ENCODE data around the gene KIZ.

Gene KIZ

GRCh38 chr20:21104921-21105320, 21.0 kb upstream of the KIZ start:
- in situ Hi-C loops (cut with HindIII; ENCODE audit: low sequenced_read_pairs) = no loop called here

GRCh38 chr20:21105429-21106170, 20.3 kb upstream of the KIZ start:
- in situ Hi-C loops (cut with HindIII; ENCODE audit: low sequenced_read_pairs) = no loop called here

GRCh38 chr20:21106171-21107017, 19.5 kb upstream of the KIZ start, which contains the start of gene LINC00237:
LINC00237 (minus strand) TSS chr20:21106358.
- in situ Hi-C loops (cut with HindIII; ENCODE audit: low sequenced_read_pairs) = no loop called here

DNA sequence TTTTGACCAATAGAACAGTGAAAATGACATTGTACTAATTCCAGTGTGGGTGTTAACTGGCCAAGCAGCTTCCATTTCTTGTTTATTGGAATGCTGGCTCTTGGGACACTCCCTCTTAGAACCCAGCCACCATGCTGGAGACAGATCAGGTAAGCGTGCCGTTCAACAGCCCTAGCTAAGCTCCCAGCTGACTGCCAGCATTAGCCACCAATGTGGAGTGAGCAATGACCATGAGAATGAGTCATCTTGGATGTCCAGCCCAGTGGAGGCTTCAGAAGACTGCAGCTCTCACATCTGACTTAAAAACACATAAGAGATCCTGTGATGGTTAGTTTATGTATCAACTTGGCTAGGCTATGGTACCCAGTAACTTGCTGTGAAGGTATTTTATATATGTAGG, 16.7 kb upstream of the KIZ start:
- in situ Hi-C loops (cut with HindIII; ENCODE audit: low sequenced_read_pairs) = no loop called here

- in situ Hi-C loops (cut with HindIII; ENCODE audit: low sequenced_read_pairs) = no loop called here
These were observed 15.1 kb upstream of the KIZ start for GRCh38 chr20:21110811-21111210.

- in situ Hi-C loops (cut with HindIII; ENCODE audit: low sequenced_read_pairs) = no loop called here
These were observed 14.5 kb upstream of the KIZ start for GRCh38 chr20:21111416-21111815.

GRCh38 chr20:21113697-21114096, 12.2 kb upstream of the KIZ start:
- in situ Hi-C loops (cut with HindIII; ENCODE audit: low sequenced_read_pairs) = no loop called here

DNA sequence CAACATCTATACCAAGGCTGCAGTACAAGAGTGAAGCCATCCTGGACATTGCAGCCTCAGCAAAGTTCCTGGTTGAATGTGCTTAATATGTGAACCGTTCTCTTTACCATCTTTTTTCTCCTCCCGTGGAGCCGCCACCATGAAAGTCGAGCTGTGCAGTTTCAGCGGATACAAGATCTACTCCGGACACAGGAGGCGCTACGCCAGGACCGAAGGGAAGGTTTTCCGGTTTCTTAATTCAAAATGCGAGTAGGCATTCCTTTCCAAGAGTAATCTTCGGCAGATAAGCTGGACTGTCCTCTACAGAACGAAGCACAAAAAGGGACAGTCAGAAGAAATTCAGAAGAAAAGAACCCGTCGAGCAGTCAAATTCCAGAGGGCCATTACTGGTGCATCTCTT, 11.3 kb upstream of the KIZ start:
- in situ Hi-C loops (cut with HindIII; ENCODE audit: low sequenced_read_pairs) = no loop called here

DNA sequence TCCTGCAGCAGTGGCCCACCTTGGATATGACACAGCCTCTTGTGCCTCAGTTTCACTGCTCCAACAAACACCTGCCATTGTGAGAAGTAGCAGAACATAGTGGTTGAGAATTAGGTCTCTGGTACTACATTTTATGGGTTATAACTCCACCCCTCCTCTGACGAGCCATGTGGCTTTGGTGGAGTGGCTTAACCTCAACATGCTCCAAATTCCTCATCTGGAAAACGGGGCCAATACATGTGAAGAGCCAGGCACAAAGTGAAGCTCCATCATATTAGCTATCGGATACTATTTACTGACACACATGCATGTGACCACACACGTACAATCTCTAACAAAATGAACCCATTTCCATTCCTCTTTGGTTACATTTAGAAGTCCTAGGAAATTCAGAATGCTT, 8.4 kb upstream of the KIZ start:
- in situ Hi-C loops (cut with HindIII; ENCODE audit: low sequenced_read_pairs) = no loop called here

GRCh38 chr20:21118138-21118537, 7.7 kb upstream of the KIZ start:
- in situ Hi-C loops (cut with HindIII; ENCODE audit: low sequenced_read_pairs) = no loop called here

DNA sequence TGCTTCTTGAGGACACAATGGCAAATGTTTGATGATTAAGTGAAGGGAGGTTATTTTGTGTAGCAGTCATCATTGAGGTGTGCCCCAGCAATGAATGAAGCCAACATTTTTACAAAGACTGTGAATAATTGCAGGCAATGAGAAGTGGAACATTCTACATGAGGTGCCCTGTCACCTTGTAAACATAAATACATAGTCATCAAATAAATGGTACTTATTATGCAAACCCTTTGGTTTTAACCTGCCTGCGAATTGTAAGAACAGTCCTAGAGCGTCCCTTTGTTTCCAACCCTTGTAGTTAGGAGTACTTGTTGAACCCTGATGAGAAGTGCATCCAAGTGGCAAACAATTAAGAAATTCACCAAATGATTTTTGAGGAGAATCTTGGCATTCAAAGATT, 7.1 kb upstream of the KIZ start:
- in situ Hi-C loops (cut with HindIII; ENCODE audit: low sequenced_read_pairs) = no loop called here

DNA sequence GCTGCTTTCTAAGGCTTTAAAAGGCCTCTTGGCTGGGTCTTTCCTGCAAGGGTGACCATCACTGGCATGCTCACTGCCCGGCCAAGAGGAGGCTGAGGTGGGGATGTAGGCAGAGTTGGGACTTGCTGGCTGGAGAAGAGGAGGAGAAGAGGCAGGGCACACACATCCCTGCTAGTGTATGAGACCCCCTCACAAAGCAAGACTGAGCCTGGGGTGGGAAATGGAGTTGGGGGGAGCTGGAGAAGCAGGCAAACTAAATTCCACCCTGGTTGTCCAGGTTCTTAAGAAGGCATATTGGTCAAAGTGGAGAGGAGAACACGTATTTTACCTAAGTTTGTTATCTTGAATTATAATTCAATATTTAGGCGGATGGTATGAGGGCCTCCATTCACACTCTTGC, 1.7 kb upstream of the KIZ start:
- in situ Hi-C loops (cut with HindIII; ENCODE audit: low sequenced_read_pairs) = no loop called here

DNA sequence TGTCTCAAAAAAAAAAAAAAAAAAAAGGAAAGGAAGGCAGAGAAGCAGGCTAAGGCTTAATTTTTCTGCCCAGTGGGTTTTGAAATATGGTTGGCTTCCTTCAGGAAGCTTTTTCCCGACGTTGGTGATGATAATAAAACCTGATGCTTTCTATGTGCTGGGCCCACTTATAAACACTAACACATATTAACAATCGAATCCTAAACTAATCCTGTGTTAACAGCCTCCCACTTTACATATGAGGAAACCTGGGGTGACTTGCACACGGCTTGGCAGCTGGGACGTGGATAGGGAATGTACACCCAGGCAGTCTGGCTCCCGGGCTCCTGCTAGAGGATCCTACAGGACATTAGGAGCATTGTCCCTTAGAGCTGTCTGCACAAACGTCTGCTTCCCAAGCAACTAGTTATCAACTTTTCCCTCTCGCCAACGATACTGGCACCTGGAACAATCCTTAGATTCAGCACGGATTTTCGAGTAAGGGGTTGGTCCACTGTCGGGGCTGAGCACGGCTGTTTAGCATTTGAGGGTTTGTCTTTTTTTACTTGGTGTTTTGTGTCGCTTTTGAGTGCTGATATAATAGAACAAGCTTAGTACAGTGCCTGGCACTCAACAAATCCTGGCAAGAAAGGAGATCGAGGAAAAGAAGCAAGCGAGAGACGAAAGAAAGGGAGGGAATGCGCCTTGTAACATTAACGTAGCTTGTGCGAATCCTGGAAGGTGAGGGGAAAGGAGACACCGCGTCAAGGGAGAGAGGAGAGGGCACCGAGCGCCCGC, 622 bp upstream of the KIZ start:
- in situ Hi-C loops (cut with HindIII; ENCODE audit: low sequenced_read_pairs) = no loop called here

- in situ Hi-C loops (cut with HindIII; ENCODE audit: low sequenced_read_pairs) = no loop called here
These were observed 644 bp downstream of the KIZ start for GRCh38 chr20:21126581-21126870.

GRCh38 chr20:21127201-21127981, 1.5 kb downstream of the KIZ start:
- in situ Hi-C loops (cut with HindIII; ENCODE audit: low sequenced_read_pairs) = no loop called here

- in situ Hi-C loops (cut with HindIII; ENCODE audit: low sequenced_read_pairs) = no loop called here
These were observed 4.0 kb downstream of the KIZ start for GRCh38 chr20:21129861-21130260.

DNA sequence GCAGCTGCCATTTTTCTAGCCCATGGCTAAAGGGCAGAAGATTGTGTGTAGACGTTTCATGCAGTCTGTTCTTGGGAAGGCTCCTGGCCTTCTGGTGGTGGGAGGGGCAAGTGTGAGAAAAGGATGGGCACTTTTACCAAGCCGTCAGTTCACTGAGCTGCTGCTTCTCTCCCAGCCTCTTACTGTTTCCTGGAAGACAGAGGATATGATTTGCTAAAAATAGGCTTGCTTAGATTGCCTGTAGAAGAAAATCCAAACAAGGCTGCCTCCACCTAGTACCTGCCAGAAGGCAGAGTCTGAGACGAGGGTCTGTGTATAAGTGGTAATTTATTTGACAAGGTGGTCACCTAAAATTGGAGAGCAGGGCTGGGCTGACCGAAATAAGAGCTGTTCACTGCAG, 7.5 kb downstream of the KIZ start:
- in situ Hi-C loops (cut with HindIII; ENCODE audit: low sequenced_read_pairs) = no loop called here

DNA sequence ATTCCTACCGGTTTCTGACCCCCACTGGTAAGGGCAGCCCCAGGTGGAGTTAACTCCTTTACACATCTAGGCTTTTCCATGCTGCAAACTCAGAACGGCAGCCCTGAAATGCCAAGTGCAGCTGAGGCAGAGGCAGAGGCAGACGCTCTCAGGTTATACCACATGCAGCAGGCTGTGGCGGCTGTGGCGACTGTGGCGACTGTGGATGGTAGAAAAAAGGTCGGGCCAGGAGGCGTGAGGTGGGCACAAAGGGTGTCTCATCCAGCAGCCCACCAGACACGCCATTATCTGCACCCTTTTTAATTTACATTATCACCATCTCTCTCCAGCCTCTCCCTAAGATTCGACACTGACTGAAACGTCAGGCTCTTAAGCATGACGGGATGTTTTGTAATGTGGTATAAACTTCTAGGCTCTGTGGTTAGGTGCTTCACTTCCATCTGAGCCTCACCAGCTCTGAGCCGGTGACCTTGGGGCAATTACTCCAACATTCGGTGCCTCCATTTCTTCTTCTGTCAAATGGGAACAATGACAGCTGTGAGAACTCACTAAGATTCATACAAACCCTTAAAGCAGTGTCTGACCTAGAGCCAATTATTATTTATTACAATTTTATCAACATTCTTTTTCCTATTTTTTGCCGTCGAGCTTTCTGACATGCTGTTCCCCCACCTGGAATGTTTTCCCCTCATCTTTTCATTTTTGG, 8.2 kb downstream of the KIZ start:
- in situ Hi-C loops (cut with HindIII; ENCODE audit: low sequenced_read_pairs) = no loop called here

GRCh38 chr20:21134883-21135493, 9.1 kb downstream of the KIZ start:
- in situ Hi-C loops (cut with HindIII; ENCODE audit: low sequenced_read_pairs) = no loop called here
